Adipocyte (in vitro differentiated cells): Measurements from ENCODE around the gene SLC66A1.
"Not testable (repeated sequence)": the region's sequence is repeated elsewhere in the genome, so short reads cannot be mapped to it uniquely, and the experiment has no call there.

Experiments
- DNase-seq: peaks from one replicate; pipeline ENCODE4 v3.0.0-alpha.2; 2015; ENCODE audit warnings: low read depth
- H3K27me3 ChIP-seq: replicated peaks from 2 replicates; pipeline ENCODE4 v1.7.0; 2013; ENCODE audit warnings: mild to moderate bottlenecking, low read length, moderate library complexity; ENCODE audit not compliant: control insufficient read depth, insufficient read depth
- H3K36me3 ChIP-seq: 2 replicates; pipeline ENCODE4 v1.7.0; 2013; ENCODE audit warnings: low read length, mild to moderate bottlenecking, moderate library complexity; ENCODE audit not compliant: control insufficient read depth, insufficient read depth, severe bottlenecking
- H3K4me1 ChIP-seq: 2 replicates; pipeline ENCODE4 v1.7.0; 2013; ENCODE audit warnings: mild to moderate bottlenecking, low read length, moderate library complexity; ENCODE audit not compliant: control insufficient read depth, insufficient read depth
- H3K4me3 ChIP-seq: 2 replicates; pipeline ENCODE4 v1.7.0; 2013; ENCODE audit warnings: mild to moderate bottlenecking, low read length, moderate library complexity
- H3K9ac ChIP-seq: 2 replicates; pipeline ENCODE4 v1.7.0; 2013; ENCODE audit warnings: mild to moderate bottlenecking, low read length, moderate library complexity
- H3K9me3 ChIP-seq: 2 replicates; pipeline ENCODE4 v1.7.0; 2013; ENCODE audit warnings: mild to moderate bottlenecking, low read length, moderate library complexity; ENCODE audit not compliant: control insufficient read depth

Gene SLC66A1, protein sequence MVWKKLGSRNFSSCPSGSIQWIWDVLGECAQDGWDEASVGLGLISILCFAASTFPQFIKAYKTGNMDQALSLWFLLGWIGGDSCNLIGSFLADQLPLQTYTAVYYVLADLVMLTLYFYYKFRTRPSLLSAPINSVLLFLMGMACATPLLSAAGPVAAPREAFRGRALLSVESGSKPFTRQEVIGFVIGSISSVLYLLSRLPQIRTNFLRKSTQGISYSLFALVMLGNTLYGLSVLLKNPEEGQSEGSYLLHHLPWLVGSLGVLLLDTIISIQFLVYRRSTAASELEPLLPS

DNA sequence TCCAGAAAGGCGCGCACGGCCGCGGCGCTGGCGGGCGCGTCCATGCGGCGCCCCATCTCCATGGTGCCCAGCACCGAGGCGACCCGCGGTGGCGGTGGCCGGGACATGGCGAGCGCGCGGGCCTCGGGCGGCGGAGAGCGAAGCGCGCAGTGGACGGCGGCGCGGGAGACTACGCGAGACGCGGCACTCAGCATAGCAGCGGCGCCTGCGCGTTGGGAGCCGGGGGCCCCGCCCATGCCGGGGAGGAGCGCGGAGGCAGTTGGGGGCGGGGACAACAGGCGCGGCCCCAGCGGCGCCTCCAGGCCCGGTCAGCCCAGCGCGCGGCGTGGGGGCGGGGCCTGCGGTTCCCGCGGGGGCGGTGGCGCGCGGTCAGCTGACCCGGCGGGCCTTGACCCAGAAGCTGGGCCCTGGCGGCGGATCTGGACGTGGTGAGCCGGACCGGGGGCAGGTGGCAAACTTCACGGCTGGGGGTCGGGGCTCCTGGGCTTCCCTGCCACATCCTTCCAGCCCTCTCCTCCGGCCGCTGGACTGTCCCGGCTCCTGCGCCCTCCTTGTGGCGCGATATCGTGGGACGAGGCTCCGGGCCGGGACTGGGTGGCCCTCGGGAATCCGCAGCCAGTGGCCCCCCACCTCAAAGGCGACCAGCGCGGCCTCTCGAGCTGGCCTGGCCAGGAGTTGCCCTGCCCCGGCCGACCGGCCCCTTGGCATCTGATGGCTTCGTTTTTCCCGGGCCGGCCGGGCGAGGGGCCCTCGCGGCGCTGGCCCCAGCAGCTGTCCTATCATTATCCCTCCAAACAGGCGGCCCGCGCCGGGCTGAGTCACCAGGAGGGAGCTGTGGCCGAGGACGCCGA is at the start of gene SLC66A1, which contains the start of gene AKR7A2:
Gene SLC66A1 (plus strand): TSS at position 396 of the 851 bp plus-strand sequence. CDS start 5,352 bp downstream, outside the sequence.
Gene AKR7A2 (minus strand): TSS at position 214 of the 851 bp plus-strand sequence. CDS start 20 bp downstream, at position 194.
- Histone ChIP-seq H3K4me1 (peaks cover 32% of the 10 kb centered on the region), H3K9me3 (no peaks in the 10 kb centered on the region), H3K27me3 (no peaks in the 10 kb centered on the region), H3K9ac (peak within 1 kb of the TSS; percentile 94), H3K36me3 (peaks cover 22% of the 10 kb centered on the region), H3K4me3 (peak within 1 kb of the TSS; percentile 93)
- DNase-seq = peak; percentile 99

DNA sequence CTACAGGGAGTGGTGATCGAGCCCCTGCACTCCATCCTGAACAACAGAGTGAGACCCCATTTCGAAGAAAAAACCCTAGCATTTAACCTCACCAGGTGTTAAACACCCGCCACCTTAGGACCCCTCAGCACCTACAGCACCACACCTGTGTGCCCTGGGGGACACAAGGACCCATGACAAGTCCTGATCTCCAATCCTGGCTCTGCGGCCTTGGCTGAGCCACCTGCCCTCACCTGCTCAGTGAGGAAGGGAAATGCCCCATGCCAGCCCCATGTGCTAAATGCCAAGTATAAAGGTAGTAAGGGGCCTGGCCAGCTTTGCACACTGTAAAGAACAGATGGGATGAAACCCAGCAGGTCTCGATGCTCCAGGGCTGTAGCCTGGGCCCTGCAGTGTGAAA is 49.4 kb upstream of the SLC66A1 start:
- DNase-seq = no peak
- H3K4me3 ChIP-seq = no peak overlapping the region
- peaks cover 12% of the 10 kb centered on the region for H3K4me1 ChIP-seq
- no peak overlapping the region for H3K9ac ChIP-seq
- no peaks in the 10 kb centered on the region for H3K27me3 ChIP-seq
- H3K9me3 ChIP-seq = no peaks in the 10 kb centered on the region
- peaks cover 26% of the 10 kb centered on the region for H3K36me3 ChIP-seq

DNA sequence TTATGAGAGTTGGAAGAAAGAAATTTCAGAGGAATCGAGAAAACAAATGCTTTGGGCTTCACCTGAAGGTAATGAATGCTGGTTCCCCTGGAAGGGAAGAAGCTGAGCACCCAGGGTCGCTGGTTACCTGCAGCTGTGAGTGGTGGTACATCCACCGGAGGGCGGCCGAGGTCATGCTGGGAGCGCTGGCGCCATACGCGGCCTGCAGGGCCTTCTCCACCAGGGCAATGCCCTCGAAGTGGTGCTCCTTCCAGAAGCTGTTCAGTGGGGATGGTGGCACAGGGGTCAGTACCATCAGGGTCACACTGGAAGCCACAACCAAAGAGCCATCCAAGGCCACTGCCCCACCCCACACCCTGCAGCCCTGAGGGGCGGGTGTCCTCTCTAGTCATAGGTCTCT is 43.7 kb upstream of the SLC66A1 start:
- Histone ChIP-seq H3K9ac (no peak overlapping the region), H3K4me1 (no peaks in the 10 kb centered on the region), H3K9me3 (no peaks in the 10 kb centered on the region), H3K36me3 (peaks cover 5% of the 10 kb centered on the region), H3K4me3 (no peak overlapping the region), H3K27me3 (no peaks in the 10 kb centered on the region)
- no peak for DNase-seq

DNA sequence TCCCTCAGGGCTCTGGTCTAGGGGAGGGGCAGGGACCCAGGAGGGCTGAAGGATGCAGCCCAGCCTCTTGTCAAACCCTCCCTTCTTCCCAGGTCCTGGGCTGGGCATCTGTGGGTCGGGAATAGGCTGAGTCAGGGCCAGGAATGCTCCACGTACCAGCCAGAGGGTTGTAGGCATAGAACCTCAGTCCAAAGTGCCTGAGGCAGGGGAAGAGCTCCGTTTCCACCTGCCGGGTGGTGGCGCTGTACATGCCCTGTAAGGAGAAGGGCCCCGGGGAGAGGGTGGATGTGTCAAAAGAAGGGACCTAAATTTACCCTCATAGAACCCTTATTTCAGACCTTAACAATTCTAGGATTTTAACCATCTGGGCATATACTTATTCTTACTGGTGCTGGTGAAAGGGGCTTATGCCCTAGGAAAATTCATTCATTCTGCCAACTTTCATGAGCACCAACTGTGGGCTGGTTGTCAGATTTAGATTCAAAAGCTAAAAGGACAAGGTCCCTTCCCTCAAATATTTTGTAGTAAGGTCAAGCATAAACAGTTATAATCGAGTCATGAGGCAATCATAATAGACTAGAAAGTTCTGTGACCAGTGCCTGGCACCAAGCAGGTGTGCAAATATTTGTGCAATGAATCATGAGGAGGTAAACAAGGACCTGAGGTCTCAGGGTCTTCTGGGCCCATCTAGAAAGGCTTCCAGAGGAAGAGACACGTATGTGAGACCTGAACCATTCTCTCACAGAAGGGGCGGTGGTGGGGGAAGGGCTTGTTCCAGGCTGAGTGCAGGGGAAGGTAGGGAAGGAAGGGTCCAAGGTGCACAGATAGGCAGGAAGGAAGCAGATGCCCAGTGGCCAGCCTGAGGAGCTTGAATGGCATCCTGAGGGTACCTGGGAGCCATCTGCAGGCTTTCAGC is 42.4 kb upstream of the SLC66A1 start:
- not testable (repeated sequence) for H3K4me1 ChIP-seq, DNase-seq, H3K9ac ChIP-seq, H3K9me3 ChIP-seq, H3K4me3 ChIP-seq, H3K27me3 ChIP-seq, H3K36me3 ChIP-seq

DNA sequence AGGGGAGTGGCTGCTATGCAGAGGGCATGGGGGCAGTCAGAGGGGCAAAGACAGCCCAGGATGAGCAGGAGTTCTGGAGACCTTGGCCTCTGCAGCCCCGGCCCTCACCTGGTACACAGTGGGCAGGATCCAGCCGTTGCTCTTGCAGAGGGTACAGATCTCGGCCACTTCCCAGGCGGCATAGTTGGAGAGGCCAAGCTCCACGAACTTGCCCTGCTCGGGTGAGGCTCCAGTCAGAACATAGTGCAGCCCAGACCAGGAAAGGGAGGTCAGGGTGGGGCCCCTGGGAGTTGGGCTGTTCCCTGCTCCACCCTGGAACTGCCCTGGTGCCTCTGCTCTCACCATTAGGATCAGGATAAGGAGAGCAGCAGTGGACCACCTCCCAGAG is 41.8 kb upstream of the SLC66A1 start:
- not testable (repeated sequence) for H3K36me3 ChIP-seq, DNase-seq, H3K4me1 ChIP-seq, H3K9ac ChIP-seq, H3K4me3 ChIP-seq, H3K9me3 ChIP-seq, H3K27me3 ChIP-seq

DNA sequence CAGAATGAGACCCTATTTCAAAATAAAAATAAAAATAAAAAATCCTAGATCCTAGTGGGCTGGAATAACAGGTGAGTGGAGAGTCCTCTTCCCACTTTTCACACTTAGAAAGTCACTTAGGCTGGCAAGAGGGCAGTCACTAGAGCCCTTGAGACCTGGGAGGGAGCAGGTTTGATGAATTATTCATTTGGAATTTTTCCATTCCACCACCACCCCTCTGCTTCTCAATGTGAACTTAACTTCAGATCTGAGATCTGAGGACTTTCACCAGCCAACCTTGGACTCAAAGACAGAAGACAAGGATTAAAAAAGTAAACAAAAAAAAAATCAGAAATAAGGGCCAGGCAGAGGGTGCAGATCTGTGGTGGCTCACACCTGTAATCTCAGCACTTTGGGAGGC is 40.1 kb upstream of the SLC66A1 start:
- peaks cover 5% of the 10 kb centered on the region for H3K36me3 ChIP-seq
- peaks cover 10% of the 10 kb centered on the region for H3K9me3 ChIP-seq
- no peaks in the 10 kb centered on the region for H3K4me1 ChIP-seq
- no peaks in the 10 kb centered on the region for H3K27me3 ChIP-seq
- DNase-seq = no peak
- H3K4me3 ChIP-seq = no peak overlapping the region
- H3K9ac ChIP-seq = no peak overlapping the region

DNA sequence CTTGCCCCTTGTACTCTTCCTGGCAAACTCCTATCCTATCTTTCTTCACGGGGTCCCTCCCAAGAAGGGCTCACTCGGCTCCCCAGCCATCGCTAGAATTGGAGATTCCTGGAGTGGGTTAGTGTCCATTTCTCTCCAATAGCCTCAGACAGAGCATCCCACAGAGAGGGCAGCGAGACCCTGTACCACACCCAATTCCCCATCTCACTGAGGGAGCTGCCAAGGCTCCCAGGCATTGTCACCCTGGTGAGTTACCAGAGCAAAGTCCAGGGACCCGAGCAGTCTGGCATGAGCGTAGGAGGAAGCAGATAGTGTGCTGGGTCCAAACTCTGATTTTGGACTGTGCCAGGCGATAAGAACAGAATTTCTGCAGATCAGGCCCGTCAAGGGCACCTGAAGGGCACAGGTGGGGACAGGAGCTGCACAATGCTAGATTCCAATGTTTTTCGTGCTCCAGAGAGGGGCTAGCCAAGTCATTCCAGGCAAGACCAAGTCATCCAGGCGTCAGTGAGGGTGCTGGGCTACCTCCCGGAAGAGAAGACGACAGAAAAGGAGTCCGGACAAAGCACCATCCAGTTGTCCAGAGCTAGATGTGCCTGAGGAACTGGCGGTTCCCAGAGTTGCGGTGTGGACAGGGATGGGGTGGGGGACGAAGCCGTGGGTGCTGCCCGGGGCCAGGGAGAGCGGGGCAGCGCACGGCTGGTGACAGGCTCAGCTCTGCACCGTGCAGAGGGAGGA is 38.9 kb upstream of the SLC66A1 start:
- H3K4me1 ChIP-seq = no peaks in the 10 kb centered on the region
- DNase-seq = no peak
- no peaks in the 10 kb centered on the region for H3K36me3 ChIP-seq
- H3K9me3 ChIP-seq = peaks cover 10% of the 10 kb centered on the region
- no peak overlapping the region for H3K4me3 ChIP-seq
- no peaks in the 10 kb centered on the region for H3K27me3 ChIP-seq
- H3K9ac ChIP-seq = no peak overlapping the region

DNA sequence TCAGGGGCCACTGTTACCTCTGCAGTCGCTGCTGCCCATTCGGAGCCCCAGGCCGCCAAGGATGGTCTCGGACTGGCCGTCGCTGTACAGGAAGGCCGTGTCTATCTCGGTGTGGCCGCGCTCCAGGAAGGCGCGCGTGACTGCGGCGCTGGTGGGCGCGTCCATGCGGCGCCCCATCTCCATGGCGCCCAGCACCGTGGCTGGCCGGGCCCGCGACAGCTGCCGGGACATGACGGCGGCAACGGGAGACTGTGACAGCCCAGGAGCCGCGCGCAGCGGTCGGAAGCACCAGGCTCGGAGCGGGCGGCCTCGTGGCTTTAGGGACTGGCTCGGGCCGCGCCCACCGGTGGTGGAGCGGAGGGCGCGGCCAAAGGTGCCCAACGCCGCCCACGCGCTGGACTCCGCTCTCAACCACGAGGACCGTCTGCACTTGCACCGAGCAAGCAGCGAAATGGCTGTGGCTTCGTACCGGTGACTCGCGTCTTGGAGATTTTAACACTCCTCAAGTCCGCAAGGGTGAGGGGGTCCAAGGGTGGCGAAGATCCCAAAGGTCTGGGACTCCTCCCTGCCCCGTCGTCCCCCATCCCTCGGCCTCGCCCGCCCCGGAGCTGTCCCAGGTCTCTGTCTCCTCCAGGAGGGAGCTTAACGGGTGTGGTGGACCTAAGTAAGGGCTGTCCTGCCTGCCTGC is 38.1 kb upstream of the SLC66A1 start:
- DNase-seq = not testable (repeated sequence)

DNA sequence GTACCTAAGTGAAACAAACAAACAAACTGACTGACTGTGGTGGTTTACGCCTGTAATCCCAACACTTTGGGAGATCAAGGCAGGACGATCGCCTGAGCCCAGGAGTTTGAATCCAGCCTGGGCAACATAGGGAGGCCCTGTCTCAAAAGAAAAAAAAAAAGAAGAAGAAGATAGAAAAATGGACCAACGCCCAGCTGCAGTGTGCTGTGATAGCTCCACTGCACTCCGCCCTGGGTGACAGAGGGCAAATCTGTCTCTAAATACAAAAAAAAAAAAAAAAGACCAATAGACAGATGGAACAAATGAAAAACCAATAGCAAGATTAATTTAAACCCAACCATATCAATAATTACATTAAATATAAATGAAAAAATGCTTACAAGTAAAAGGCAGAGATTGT is 37.5 kb upstream of the SLC66A1 start:
- Histone ChIP-seq H3K27me3 (no peaks in the 10 kb centered on the region), H3K36me3 (no peaks in the 10 kb centered on the region), H3K9me3 (peaks cover 10% of the 10 kb centered on the region), H3K9ac (no peak overlapping the region), H3K4me3 (no peak overlapping the region), H3K4me1 (no peaks in the 10 kb centered on the region)
- no peak for DNase-seq

More for the DNA sequence above, 38.1 kb upstream of the SLC66A1 start:
- not testable (repeated sequence) for H3K9me3 ChIP-seq, H3K4me1 ChIP-seq, H3K27me3 ChIP-seq, H3K9ac ChIP-seq, H3K36me3 ChIP-seq, H3K4me3 ChIP-seq

DNA sequence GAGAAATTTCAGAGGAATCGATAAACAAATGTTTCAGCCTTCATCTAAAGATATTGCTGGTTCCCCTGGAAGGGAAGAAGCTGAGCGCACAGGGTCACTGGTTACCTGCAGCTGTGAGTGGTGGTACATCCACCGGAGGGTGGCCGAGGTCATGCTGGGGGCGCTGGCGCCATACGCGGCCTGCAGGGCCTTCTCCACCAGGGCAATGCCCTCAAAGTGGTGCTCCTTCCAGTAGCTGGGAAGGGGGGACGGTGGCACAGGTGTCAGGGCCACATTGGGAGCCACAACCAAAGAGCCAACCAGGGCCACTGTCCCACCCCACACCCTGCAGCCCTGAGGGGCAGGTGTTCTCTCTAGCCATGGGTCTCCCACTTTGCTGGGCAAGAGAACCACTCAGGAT is 28.2 kb upstream of the SLC66A1 start:
- Histone ChIP-seq H3K9me3 (no peaks in the 10 kb centered on the region), H3K9ac (no peak overlapping the region), H3K27me3 (no peaks in the 10 kb centered on the region)

More for the DNA sequence above, 28.2 kb upstream of the SLC66A1 start:
- Histone ChIP-seq H3K4me3 (no peak overlapping the region), H3K4me1 (peaks cover 2% of the 10 kb centered on the region), H3K36me3 (peaks cover 11% of the 10 kb centered on the region)
- DNase-seq = no peak
